Coronary artery (tissue), 2 donors: ENCODE measurements around the gene SORL1-AS1.

Experiments used
- DNase-seq: peaks from one replicate; pipeline ENCODE4 v3.0.0-alpha.2; 2017; ENCODE audit warnings: low spot score
- H3K27ac ChIP-seq, 2 donors: fragments of 200-600 bp; sonication (generic); one replicate each; pipeline ENCODE4 v1.5.1; 2016 to 2019
- H3K4me3 ChIP-seq: fragments of 200-600 bp; sonication (generic); 2 replicates; pipeline ENCODE4 v1.5.1; 2016; ENCODE audit warnings: mild to moderate bottlenecking, moderate library complexity
- TF ChIP-seq, protein P1 (sequence below): fragments of 200-600 bp; sonication (generic); IDR thresholded peaks from one replicate; pipeline ENCODE4 v1.5.1; 2019; ENCODE audit warnings: antibody characterized with exemption

Gene SORL1-AS1

GRCh38 chr11:121474680-121475079 is 21.9 kb upstream of the SORL1-AS1 start:
- Histone ChIP-seq H3K27ac (no peak overlapping the region), H3K4me3 (no peak overlapping the region)
- DNase-seq: no peak
- TF ChIP-seq, protein P1, sequence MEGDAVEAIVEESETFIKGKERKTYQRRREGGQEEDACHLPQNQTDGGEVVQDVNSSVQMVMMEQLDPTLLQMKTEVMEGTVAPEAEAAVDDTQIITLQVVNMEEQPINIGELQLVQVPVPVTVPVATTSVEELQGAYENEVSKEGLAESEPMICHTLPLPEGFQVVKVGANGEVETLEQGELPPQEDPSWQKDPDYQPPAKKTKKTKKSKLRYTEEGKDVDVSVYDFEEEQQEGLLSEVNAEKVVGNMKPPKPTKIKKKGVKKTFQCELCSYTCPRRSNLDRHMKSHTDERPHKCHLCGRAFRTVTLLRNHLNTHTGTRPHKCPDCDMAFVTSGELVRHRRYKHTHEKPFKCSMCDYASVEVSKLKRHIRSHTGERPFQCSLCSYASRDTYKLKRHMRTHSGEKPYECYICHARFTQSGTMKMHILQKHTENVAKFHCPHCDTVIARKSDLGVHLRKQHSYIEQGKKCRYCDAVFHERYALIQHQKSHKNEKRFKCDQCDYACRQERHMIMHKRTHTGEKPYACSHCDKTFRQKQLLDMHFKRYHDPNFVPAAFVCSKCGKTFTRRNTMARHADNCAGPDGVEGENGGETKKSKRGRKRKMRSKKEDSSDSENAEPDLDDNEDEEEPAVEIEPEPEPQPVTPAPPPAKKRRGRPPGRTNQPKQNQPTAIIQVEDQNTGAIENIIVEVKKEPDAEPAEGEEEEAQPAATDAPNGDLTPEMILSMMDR: no peak

GRCh38 chr11:121473064-121473777 is 20.5 kb upstream of the SORL1-AS1 start:
- TF ChIP-seq, protein P1: no peak
- no peak for DNase-seq
- Histone ChIP-seq H3K4me3 (no peak overlapping the region), H3K27ac (peak overlapping the region; percentile 23 to 27)

DNA sequence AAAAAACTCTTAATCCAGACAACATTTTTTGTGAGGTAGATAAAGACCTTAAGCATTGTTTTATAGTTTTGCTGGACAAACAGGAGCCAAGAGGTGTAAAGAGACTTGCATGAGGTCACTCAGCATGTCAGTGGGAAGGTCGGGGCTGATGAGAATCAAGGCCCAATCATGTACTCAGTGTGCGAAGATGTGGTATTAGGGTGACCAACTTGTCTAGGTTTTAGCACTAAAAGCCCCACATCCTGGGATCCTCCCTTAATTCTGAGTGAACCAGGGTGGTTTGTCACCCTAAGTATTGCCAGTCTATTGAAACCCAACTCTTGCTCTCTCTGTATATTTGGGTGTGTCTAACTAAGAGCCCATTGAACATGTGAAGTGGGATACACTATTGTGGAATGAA is 19.5 kb upstream of the SORL1-AS1 start:
- no peak for DNase-seq
- Histone ChIP-seq H3K4me3 (no peak overlapping the region), H3K27ac (no peak overlapping the region)
- TF ChIP-seq, protein P1: no peak

- no peak for DNase-seq
- Histone ChIP-seq H3K4me3 (no peak overlapping the region), H3K27ac (no peak overlapping the region)
- TF ChIP-seq, protein P1: no peak
Observed at GRCh38 chr11:121471167-121471566, 18.4 kb upstream of the SORL1-AS1 start.

GRCh38 chr11:121469910-121470309 is 17.1 kb upstream of the SORL1-AS1 start:
- no peak for DNase-seq
- TF ChIP-seq, protein P1: no peak
- peak overlapping the region in 1 of 2 donors; percentile 56 for H3K27ac ChIP-seq
- no peak overlapping the region for H3K4me3 ChIP-seq

DNA sequence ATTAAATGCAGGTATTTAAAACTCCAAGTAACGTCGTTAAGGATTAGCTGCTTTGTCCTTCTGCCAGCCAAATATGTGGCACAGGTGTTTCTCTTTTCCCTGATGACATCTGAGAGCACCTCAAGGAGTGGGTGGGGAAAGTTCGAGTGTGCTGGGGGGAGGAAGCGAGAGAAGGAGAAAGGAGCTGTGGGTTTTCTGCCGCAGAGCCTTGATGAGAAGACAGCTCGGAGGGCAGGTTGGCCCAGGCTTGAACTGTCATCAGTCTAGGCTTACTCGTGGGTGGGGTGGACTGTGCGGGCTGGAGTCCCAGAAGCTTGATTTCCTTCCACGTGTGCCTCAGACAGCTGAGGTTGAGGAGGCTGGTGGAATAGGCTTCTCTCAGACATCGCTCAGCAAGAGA is 15.2 kb upstream of the SORL1-AS1 start:
- DNase-seq: no peak
- TF ChIP-seq, protein P1: no peak
- Histone ChIP-seq H3K27ac (peak overlapping the region; percentile 40 to 56), H3K4me3 (no peak overlapping the region)

DNA sequence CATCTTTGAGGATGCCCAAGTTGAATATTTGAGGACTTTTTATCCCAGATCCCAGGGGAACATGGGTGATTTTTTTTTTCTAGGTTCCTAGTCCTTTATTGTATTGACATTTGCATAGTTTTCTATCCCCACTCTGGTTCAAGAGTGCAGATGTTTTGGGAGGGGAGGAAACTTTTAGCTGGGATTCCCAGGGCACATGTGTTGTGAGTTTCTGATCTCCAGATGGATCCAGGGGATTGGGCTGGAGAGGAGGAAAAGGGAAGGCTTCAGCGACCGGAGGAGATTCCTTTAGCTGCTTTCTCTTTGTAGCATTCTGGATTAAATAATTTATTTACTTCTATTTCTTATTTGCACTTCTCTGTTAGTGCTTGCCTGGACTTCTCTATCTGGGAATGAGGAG is 14.7 kb upstream of the SORL1-AS1 start:
- TF ChIP-seq, protein P1: no peak
- Histone ChIP-seq H3K27ac (peak overlapping the region; percentile 68 to 73), H3K4me3 (peak overlapping the region; percentile 21)
- no peak for DNase-seq
